Muscle layer of colon (tissue), 2 donors: ENCODE data around the gene ATP9A.

ENCODE experiments used
- H3K27ac ChIP-seq: one replicate; pipeline ENCODE4 v1.7.0; 2013; ENCODE audit warnings: low read depth, mild to moderate bottlenecking, low read length, moderate library complexity
- H3K27me3 ChIP-seq, 2 donors: one replicate each; pipeline ENCODE4 v1.7.0; 2013; ENCODE audit warnings: low read length in 2 of 2, mild to moderate bottlenecking in 2 of 2; ENCODE audit not compliant: insufficient read depth in 2 of 2, control insufficient read depth in 1 of 2
- H3K36me3 ChIP-seq: one replicate; pipeline ENCODE4 v1.7.0; 2013; ENCODE audit warnings: mild to moderate bottlenecking, low read length; ENCODE audit not compliant: insufficient read depth
- H3K4me1 ChIP-seq: one replicate; pipeline ENCODE4 v1.7.0; 2013; ENCODE audit warnings: mild to moderate bottlenecking, low read length; ENCODE audit not compliant: insufficient read depth
- H3K4me3 ChIP-seq, 2 donors: one replicate each; pipeline ENCODE4 v1.7.0; 2013; ENCODE audit warnings: low read length in 2 of 2, low read depth in 1 of 2, mild to moderate bottlenecking in 1 of 2, moderate library complexity in 1 of 2
- H3K9ac ChIP-seq: one replicate; pipeline ENCODE4 v1.7.0; 2013; ENCODE audit warnings: low read length
- H3K9me3 ChIP-seq: one replicate; pipeline ENCODE4 v1.7.0; 2013; ENCODE audit warnings: mild to moderate bottlenecking, low read length
- donor health status: abdominal sarcoma.
- donor health status: Adenocarcinoma of cecum.

The ATP9A gene

DNA sequence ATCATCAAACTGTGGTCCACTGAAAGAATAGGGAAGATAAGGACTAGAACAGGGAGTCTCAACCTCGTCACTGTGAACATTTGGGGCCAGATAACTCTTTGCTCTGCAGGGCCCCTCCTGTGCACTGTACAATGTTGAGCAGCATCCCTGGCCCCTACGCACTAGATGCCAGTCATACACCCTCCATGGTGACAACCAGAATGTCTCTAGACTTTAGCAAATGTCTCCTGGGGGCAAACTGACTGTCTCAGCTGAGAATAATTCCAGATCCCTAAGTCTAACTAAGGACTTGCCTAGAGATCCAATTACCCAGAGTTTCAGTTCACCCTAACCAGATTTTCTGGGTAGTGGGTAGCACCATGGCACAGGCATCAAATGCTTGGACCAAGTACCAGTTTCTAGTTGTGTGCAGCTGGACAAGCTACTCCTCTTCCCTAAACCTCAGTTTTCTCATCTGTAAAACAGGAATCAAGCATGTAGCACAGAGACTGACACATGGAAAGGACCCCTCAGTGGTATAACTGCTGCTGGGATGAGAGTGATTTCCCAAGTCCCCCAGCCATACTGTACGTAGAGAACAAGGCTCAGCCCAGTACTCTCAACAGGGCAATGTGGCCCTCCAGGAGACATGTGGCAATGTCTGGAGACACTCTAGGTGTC, 138.7 kb downstream of the ATP9A start:
- Histone ChIP-seq H3K27me3 (no peaks in the 10 kb centered on the region), H3K9me3 (no peaks in the 10 kb centered on the region), H3K4me1 (peaks cover 11% of the 10 kb centered on the region), H3K9ac (no peak overlapping the region), H3K27ac (no peak overlapping the region), H3K36me3 (peaks cover 6% of the 10 kb centered on the region), H3K4me3 (no peak overlapping the region)

DNA sequence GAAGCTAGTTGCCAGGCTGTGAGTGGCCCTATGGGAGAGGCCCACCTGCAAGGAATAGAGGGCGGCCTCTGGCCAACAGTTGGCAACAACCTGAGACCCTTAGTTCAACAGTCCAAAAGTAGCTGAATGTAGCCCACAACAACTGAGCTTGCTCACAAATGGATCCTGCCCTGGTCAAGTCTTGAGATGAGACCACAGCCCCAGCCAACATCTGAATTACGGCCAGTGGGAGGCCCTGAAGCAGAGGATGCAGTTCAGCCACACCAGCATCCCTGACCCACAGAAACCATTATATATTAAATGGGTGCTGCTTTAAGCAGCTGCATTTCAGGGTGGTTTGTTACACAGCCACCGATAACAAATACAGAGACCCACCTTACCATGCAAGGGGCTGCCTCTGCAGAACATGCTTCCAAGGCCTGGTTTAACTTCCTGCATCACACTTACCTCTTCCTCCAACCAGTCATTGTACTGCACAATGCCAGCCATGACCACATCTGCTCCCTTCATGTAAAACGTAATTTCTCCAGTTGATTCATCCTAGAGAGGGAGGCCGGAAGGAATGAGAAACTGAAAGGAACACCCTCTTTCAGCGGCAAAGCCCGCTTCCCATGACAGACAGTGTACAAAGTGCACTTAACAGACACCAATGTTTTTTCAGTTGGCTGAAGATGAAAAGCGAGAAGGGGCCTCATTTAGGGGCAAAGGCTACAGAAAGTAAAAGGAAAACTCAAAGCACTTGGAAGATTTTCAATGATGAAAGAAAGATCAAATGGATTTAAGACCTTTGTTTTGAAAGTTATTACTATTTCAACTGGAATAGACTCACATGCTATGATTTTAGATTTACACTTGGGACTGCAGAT, 139.4 kb downstream of the ATP9A start:
- Histone ChIP-seq H3K4me3 (no peak overlapping the region), H3K27me3 (no peaks in the 10 kb centered on the region), H3K9me3 (no peaks in the 10 kb centered on the region), H3K27ac (no peak overlapping the region), H3K36me3 (peaks cover 11% of the 10 kb centered on the region), H3K9ac (no peak overlapping the region), H3K4me1 (peaks cover 11% of the 10 kb centered on the region)

DNA sequence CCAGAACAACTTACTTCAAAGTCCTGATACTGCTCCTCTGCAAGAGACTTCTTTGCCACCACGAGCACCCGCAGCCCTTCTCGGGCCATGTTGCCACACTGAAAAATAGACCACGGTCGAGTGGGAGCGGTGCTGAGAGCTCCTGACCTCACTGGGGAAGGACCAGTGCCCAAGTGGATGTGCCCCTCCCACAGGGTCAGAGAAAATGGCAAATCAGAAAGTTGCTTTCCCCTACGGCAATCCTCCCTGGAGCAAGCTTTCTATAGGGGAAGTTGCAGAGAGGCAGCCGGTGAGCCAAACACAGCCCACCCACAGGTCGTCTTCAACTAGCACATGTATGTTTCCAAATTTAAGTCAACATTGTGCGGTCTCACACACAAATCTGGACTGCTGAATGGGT, 140.6 kb downstream of the ATP9A start:
- H3K9ac ChIP-seq = no peak overlapping the region
- H3K4me1 ChIP-seq = peaks cover 11% of the 10 kb centered on the region
- H3K27ac ChIP-seq = no peak overlapping the region
- no peaks in the 10 kb centered on the region for H3K9me3 ChIP-seq
- H3K36me3 ChIP-seq = peaks cover 12% of the 10 kb centered on the region
- H3K4me3 ChIP-seq = no peak overlapping the region
- H3K27me3 ChIP-seq = no peaks in the 10 kb centered on the region

DNA sequence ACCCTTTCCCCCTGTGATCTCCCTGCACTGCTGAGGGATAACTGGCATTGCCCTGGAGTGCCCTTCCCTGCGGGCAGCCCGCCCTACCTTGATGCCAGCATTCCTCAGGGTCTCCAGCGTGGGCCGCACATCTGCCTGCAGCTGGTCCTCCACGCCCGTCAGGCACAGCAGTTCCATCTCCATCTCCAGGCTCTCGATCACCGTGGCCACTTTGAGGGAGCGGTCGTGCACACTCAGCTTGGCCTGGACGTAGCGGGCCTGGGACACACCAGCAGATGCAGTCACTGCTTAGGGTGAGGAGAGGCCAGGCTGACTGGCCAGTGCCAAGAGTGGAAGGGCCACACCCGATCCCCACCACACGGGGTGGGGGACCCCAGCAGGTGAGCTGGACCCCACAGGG, 143.1 kb downstream of the ATP9A start:
- Histone ChIP-seq H3K4me1 (no peaks in the 10 kb centered on the region), H3K36me3 (peaks cover 19% of the 10 kb centered on the region), H3K9me3 (no peaks in the 10 kb centered on the region), H3K4me3 (no peak overlapping the region), H3K27ac (no peak overlapping the region), H3K27me3 (no peaks in the 10 kb centered on the region), H3K9ac (no peak overlapping the region)

DNA sequence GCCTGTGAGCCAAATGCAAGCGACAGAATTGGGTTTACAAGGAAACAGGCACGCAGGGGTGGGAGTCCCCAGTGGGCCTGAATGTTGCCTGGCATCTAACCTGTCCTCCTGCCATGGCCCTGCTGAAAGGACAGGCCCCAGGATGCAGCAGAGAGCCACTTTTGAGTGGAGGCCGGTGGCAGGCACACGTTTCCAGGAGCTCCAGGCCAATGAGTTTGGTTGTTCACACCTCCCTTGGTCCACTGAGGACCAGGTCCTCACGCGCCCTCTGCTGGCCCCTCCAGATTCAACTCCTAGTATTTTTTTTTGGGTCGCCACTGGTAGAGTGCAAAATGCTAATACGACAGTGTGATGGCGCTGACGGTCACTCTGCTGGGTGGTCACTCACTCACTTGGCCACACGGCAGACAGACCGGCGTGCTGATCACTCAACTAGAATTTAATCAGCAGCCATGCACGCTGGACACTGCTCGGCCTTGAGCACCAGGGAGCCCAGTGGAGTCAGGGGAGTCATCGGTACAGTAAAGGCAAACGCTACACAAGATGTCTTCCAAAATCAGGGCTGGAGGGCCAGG, 143.9 kb downstream of the ATP9A start:
- Histone ChIP-seq H3K36me3 (peaks cover 19% of the 10 kb centered on the region), H3K27ac (no peak overlapping the region), H3K27me3 (no peaks in the 10 kb centered on the region), H3K9ac (no peak overlapping the region), H3K9me3 (no peaks in the 10 kb centered on the region), H3K4me1 (no peaks in the 10 kb centered on the region), H3K4me3 (no peak overlapping the region)

DNA sequence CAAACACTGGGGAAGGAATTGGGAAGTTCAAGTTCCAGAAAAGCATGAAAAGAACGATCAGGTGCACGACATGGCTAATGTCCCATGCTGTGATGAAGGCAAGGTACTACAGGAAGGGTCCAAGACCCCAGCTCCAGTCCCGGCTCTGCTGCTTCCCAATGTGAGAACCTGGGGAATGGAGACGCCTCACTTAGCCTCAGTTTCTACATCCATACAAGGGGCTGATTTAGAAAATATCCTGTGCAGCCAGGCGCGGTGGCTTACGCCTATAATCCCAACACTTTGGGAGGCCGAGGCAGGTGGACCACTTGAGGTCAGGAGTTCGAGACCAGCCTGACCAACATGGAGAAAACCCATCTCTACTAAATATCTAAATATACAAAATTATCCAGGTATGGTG, 144.9 kb downstream of the ATP9A start:
- H3K27me3 ChIP-seq = no peaks in the 10 kb centered on the region
- no peaks in the 10 kb centered on the region for H3K9me3 ChIP-seq
- peaks cover 18% of the 10 kb centered on the region for H3K36me3 ChIP-seq
- H3K9ac ChIP-seq = no peak overlapping the region
- no peak overlapping the region for H3K27ac ChIP-seq
- H3K4me3 ChIP-seq = no peak overlapping the region
- H3K4me1 ChIP-seq = no peaks in the 10 kb centered on the region

DNA sequence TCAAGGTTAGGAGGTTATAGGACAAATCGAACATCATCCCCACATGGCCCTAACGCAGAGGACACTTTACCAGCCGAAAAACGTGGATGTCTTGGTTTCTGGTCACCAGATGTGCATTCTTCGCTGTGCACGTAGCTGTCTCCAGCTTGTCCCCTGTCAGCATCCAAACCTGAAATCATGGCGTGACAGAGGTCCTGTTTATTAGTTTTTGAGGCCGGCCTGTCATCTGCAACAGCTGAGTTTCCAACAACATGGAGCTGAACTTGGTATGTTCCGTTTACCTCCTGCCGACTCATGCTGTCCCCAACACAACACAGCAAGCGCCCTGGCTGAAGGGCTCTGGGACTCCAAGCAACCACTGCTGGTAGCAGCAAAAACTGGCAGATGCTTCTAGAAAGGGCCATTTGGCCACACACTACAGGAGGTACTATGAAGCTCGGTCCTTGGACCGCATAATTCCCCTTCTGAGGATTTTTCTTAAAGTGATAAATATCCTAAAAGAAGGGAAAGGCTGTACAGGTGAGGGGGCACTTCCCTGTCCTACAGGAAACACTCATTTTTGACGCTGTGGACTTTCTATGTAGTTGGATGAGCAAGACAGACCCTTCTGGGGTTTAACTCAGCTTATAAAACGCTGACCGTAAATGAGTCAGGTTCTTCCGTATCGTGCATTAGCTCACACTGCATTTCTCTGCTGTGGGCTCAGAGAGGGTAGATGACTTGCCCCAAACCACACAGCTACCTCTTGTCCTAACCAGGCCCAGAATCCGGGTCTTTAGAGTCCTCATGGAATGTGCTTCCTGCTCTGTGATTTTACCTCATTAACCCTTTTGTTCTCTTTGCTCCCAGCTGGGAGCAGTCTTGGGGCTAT, 146.0 kb downstream of the ATP9A start:
- no peaks in the 10 kb centered on the region for H3K4me1 ChIP-seq
- no peaks in the 10 kb centered on the region for H3K27me3 ChIP-seq
- no peaks in the 10 kb centered on the region for H3K9me3 ChIP-seq
- H3K4me3 ChIP-seq = no peak overlapping the region
- H3K27ac ChIP-seq = no peak overlapping the region
- H3K36me3 ChIP-seq = peaks cover 20% of the 10 kb centered on the region
- no peak overlapping the region for H3K9ac ChIP-seq

DNA sequence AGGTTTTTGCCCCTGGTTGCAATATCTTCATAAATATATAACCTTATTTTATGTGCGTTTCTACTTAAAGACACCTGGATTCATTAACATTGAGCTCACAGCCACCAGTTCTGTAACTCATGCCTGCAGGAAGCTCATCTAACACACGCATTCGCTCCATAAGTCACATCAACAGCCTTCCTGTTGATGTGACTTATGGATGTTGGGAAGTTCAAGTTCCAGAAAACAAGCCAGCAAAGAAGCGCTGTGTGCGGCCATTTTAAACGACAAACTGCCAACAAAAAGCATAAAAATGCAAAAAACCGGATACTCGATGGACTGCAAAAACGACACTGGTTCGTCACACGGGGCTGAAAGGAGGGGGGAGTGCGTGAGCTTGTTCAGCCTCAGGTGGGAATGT, 147.8 kb downstream of the ATP9A start:
- H3K27ac ChIP-seq = no peak overlapping the region
- no peaks in the 10 kb centered on the region for H3K9me3 ChIP-seq
- H3K36me3 ChIP-seq = peaks cover 20% of the 10 kb centered on the region
- no peaks in the 10 kb centered on the region for H3K27me3 ChIP-seq
- H3K4me3 ChIP-seq = no peak overlapping the region
- no peaks in the 10 kb centered on the region for H3K4me1 ChIP-seq
- no peak overlapping the region for H3K9ac ChIP-seq

DNA sequence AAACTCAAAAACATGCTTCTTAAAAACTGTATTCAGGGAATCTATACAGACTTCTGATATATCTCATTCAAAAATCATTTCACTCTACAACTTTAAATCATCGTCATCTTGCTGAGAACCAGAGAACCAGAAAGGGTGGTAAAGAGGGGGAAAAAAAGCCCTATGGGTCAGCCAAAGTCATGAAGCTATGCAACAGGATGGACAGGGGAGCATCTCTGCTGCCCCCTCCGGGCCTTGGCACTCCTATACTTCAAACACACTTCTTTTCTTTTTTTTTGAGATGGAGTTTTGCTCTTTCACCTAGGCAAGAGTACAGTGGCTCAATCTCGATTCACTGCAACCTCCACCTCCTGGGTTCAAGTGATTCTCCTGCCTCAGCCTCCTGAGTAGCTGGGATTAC, 152.1 kb downstream of the ATP9A start:
- no peak overlapping the region for H3K27ac ChIP-seq
- peaks cover 15% of the 10 kb centered on the region for H3K4me1 ChIP-seq
- peaks cover 19% of the 10 kb centered on the region for H3K36me3 ChIP-seq
- H3K27me3 ChIP-seq = no peaks in the 10 kb centered on the region
- H3K9me3 ChIP-seq = no peaks in the 10 kb centered on the region
- H3K9ac ChIP-seq = no peak overlapping the region
- H3K4me3 ChIP-seq = no peak overlapping the region

DNA sequence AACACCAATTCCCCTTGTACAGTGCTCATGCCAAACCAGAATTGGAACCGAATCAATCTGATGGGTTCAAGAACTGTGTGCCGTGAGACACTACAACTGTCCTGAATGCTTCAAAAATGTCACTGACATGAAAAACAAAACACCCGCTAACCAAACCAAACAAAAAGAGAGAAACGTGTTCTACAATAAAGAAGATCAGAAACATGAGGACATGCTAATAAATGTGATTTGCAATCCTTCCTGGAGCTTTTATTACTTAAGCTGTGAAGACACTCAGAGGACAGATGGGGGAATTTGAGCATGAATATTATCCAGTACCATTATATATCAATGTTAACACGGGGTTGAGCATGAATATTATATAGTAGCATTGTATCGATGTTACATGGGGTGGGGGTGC, 153.5 kb downstream of the ATP9A start:
- Histone ChIP-seq H3K9ac (no peak overlapping the region), H3K4me1 (peaks cover 15% of the 10 kb centered on the region), H3K36me3 (peaks cover 19% of the 10 kb centered on the region), H3K9me3 (no peaks in the 10 kb centered on the region), H3K27ac (no peak overlapping the region), H3K4me3 (no peak overlapping the region), H3K27me3 (no peaks in the 10 kb centered on the region)

DNA sequence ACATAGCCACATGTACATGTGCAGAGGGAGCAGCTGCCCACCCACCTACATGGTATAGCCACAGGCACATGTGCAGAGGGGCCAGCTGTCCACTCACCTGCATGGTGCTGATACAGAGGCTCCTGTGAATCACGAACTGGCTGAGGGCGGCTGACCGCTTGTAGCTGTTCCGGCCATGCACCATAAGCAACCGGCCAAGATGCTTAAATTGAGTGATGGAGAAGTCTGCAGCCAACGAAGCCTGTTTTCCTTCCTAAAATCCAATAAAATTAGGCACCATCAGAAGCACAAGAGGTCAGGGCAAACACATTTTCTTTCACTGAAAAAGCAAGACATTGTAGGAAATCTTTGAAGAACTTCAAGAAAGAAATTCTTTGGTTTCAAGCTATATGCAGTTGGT, 154.6 kb downstream of the ATP9A start:
- H3K9me3 ChIP-seq = no peaks in the 10 kb centered on the region
- H3K36me3 ChIP-seq = peaks cover 17% of the 10 kb centered on the region
- H3K9ac ChIP-seq = no peak overlapping the region
- H3K27ac ChIP-seq = no peak overlapping the region
- no peaks in the 10 kb centered on the region for H3K27me3 ChIP-seq
- no peak overlapping the region for H3K4me3 ChIP-seq
- peaks cover 15% of the 10 kb centered on the region for H3K4me1 ChIP-seq
